Effector CD4-positive, alpha-beta T cell (primary cell): ENCODE data around the gene TMPRSS5.
"Not testable (repeated sequence)": the region's sequence is repeated elsewhere in the genome, so short reads cannot be mapped to it uniquely, and the experiment has no call there.

Experiments
- DNase-seq: peaks from one replicate; pipeline ENCODE4 v3.0.0-alpha.2; 2020

TMPRSS5 gene

GRCh38 chr11:113695207-113695606 is 10.9 kb downstream of the TMPRSS5 start:
- no peak for DNase-seq

- no peak for DNase-seq
Measured at GRCh38 chr11:113694390-113694789, 11.7 kb downstream of the TMPRSS5 start.

DNA sequence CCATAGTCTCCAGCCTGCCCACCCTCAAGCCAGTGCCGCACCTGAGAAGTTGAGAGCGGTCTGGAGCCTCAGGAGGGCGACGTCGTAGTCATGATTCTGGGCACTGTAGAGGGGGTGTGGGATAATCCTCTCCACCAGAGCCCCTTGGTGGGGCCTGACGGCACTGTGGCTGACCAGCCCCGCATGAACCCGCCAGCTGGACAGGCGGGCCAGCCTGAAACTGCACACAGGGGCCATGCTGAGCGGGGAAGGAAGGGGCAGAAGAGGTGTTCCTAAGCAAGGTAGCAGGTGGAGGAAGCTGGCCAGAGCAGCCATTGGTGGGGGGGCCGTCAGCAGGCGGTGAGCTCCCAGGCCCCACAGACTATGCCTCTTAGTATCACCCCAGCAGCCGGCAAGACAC is 13.1 kb downstream of the TMPRSS5 start:
- DNase-seq: no peak

DNA sequence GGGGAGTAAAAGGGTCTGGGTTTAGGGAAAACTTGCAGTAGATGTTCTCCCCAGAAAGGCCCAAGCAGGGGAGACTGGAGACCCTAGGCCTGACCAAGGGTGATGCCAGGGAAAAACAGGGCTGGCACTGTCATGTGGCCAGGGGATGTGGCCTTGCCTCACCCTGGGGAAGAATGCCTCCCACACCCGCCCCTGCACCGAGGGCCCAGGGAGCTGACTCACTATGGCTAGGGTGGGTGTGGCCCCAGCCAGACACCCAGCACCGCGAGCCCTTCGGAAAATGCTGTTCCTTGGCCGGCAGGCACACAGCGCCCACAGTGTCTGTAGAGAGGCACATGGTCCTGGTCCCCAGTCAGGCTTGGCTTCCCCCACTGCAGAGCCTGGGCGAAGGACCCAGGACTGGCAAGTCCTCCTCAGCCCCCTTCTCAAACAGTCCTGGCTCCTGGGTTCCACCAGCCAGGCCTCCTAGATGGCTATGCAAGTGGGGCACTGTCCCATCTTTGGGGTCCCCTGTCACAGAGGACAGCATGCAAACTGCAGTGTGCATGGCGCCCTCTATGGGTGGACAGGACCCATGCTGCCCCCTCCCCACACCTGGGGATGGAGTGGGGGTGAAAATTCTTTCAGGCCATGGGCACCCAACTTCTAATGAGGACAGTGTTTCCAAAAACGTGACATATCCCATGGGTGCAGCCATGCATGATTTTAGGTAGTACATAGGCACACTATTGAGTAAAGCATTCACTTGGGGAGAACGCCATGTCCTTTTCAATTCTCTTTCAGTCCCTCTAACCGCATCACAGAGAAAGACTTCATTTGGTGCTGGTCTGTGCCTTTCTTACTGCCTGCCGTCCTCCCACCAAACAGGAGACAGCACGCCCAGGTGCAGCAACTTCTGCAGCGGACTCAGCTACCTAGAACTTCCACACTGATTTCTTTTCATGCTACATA is 15.2 kb downstream of the TMPRSS5 start:
- no peak for DNase-seq

GRCh38 chr11:113689768-113690618 is 16.1 kb downstream of the TMPRSS5 start:
- no peak for DNase-seq

- DNase-seq: no peak
Measured at GRCh38 chr11:113685654-113686359, 20.3 kb downstream of the TMPRSS5 start.

GRCh38 chr11:113684496-113684895 is 21.6 kb downstream of the TMPRSS5 start:
- no peak for DNase-seq

- DNase-seq: no peak
Measured at GRCh38 chr11:113683481-113684046, 22.5 kb downstream of the TMPRSS5 start.

DNA sequence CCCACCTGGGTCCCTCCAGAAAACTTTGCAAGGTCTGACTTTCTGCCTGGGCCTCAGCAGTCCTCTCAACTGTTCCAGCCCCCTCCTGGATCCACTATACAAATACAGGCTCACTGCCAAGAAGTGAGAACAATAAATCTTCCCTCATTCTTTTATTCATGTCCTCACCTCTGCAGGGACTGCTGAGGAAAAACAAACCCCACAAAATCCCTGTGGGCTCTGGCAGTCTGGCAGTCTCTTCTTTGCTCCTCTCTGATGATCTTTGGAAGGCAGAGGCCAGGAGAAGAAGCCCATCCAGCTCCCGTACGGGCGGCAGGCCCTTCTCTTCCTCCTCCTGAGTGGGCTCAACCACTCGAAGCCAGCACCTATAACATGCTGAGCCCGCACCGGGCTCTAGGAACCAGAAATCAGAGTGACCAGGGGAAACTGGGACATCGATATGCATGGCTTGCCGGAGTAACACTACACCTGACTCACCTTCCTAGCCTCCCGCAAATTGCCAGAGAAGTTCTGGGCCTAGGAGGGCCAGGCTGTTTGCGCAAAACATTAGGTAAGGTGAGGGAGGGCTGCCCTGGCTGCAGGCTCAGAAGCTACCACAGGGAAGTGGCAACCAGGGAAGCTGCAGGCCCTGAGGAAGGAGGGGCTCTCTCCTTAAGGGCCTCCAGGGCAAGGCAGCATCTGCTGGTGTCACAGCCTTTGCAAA is 24.2 kb downstream of the TMPRSS5 start:
- DNase-seq: no peak

DNA sequence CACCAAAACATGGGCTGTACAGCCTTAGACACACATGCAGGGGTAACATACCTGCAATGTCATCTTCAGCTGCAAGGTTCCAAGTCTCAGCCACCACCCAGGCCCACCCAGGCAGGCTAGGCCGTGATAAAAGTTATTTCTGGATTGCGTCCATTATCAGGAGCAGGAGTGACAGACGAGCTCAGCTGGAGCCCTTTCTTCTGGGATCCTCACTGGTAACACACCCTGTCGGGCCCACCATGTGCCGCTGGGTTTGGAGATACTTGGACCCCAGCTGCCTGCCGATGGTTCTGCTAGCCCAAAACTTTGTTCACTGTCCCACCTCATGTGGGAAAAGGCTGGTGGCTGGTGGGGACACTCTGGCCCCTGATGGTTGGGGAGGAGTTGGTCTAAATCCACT is 24.8 kb downstream of the TMPRSS5 start:
- no peak for DNase-seq

DNA sequence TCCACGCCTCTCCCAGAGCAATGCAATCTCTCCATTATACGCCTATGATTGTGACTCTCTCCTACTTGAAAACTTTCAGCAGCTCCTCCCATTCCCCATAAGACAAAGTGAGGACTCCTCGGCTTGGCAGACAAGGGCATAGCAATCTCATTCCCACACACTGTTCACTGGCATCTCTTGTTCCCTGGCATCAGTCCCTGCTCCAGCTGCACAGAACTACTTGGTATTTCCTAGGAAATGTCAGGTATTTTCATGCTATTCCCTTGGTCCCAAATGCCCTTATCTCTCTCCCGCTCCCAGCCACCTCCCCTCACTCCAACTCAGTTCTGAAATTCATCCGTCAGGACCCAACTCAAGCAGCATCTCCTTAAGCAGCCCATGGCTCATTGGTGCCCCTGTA is 28.4 kb downstream of the TMPRSS5 start:
- no peak for DNase-seq

- no peak for DNase-seq
Measured at GRCh38 chr11:113675565-113675964, 30.5 kb downstream of the TMPRSS5 start.

GRCh38 chr11:113675003-113675561 is 31.0 kb downstream of the TMPRSS5 start:
- DNase-seq: no peak

DNA sequence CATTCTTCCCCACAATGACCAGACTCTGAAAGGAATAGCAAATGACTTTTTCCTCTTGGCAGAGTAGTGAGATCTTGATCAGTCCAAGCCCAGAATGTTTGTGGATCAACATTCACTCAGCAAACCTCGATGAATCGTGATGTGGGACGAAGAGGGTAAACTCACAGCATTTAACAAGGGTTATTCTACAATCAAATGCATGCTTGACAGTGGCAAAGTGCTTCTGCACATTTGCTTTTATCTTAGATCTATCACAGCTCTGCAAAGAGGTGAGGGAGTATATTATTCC is 31.8 kb downstream of the TMPRSS5 start:
- no peak for DNase-seq

GRCh38 chr11:113673550-113674396 is 32.3 kb downstream of the TMPRSS5 start:
- DNase-seq: no peak

DNA sequence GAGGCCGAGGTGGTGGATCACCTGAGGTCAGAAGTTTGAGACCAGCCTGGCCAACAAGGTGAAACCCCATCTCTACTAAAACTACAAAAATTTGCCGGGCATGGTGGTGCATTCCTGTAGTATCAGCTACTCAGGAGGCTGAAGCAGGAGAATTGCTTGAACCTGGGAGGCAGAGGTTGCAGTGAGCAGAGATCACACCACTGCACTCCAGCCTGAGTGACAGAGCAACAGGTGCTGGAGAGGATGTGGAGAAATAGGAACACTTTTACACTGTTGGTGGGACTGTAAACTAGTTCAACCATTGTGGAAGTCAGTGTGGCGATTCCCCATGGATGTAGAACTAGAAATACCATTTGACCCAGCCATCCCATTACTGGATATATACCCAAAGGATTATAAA is 34.2 kb downstream of the TMPRSS5 start:
- DNase-seq: not testable (repeated sequence)

DNA sequence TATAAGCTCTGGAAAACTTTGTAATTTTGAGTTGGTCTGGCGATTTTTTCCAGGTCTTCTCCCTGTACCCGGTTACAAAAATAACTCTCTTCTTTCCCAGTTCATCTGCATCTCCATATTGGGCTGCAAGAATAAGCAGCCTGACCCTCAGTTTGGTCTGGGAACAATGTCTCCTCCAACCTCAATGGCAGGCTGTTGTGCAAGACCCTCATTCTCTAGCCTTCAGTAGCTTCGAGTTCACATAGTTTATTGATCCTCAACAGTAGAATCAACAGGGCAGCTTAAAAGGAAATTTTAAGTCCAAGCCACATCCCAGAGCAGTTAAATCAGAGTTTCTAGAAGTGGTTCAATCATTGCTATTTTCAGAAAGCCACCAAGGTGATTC is 35.3 kb downstream of the TMPRSS5 start:
- DNase-seq: no peak

DNA sequence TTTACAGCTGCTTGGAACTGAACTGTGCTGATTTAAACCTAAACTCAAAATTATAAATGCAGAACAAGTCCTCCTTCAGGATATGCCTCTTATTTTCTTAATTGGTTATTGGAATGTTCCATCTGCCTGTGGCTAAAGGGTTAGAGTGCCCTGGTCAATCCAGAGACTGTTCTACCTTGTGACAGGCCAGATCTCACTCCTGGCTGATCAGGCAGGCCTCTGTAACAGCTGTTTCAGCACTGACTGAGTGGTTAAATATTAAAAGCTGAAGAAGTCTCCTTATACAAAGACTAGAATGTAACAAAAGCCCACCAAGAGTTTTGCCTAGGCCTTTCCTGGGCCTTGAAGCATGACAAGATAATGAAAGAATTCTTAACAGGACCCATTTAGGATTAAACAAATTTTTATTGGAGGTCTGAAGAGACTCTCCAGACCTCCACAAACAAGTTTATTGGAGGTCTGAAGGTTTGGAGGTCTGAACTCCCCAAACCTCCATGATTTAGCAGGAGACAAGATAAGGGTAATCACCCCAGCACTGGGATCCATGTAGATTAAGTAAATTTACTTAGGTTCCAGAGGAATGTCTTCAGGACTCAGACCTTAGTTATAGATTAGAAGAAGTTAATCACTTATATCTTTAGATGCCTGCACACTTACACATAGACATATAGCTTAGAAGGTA is 35.8 kb downstream of the TMPRSS5 start:
- DNase-seq: no peak

DNA sequence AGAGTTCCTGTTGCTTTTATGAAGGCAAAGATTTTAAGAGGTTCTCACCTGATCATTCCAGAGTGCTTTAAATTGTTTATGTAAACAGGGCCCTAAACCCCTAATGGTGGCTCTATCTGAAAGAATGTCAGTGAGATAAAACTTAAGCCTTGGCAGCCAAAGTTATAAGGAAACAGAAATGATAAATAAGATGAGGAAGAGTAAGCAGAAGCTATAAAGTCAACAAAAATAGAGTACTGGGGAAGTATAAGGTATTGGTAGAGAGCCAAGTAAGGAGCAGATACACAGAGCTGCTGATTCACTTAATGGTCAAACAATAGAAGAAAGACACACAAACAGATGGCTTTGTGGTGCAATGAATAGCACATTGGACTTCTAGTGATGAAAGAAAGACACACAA is 37.9 kb downstream of the TMPRSS5 start:
- DNase-seq: no peak

DNA sequence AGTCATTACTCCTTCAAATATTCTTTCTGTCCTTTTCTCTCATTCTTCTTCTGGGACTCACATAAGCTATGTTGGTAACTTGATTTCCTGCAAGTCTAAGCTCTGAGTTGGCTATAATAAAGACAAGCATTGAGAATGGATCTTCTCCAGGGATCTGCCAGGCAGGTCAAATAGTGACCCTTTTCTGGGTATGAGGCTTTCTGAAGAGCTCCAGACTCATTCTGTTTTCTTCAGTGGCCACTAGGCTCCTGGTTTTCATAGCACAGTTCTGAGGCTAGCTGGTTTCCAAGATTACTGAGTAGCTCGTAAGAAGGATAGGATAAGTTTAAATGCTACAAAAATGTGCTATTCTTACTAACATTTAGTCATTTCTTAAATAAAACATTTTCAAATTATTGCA is 38.3 kb downstream of the TMPRSS5 start:
- no peak for DNase-seq
